Right lobe of liver (tissue), 6 donors: ENCODE measurements around the gene PDPR. TPM values are rescaled to one million over a fixed set of nuclear protein-coding genes. Genes with fewer than 3 reads are reported as not detected.
"Not testable (repeated sequence)": the region's sequence is repeated elsewhere in the genome, so short reads cannot be mapped to it uniquely, and the experiment has no call there.

Experiments used
- ATAC-seq, 4 donors: fragments of 200-7000 bp; cut with Tn5 transposase; one replicate each; pipeline ENCODE4 v1.9.1; 2020; ENCODE audit warnings: mild to moderate bottlenecking in 4 of 4, moderate library complexity in 4 of 4
- DNase-seq, 3 donors: peaks; one replicate each; pipeline ENCODE4 v3.0.0-alpha.2; 2020
- H3K27ac ChIP-seq, 3 donors: fragments of 200-600 bp; one replicate each; pipeline ENCODE4 v1.8.0; 2022
- H3K27me3 ChIP-seq, 2 donors: fragments of 200-600 bp; one replicate each; pipeline ENCODE4 v1.8.0; 2022
- H3K36me3 ChIP-seq, 4 donors: fragments of 200-600 bp; sonication (generic) in 1 of 4; one replicate each; pipeline versions ENCODE4 v1.5.1 to v1.8.0; 2017 to 2022; ENCODE audit warnings: control low read depth in 1 of 4
- H3K4me1 ChIP-seq, 4 donors: fragments of 200-600 bp; sonication (generic) in 1 of 4; one replicate each; pipeline versions ENCODE4 v1.5.1 to v1.8.0; 2017 to 2022; ENCODE audit warnings: control low read depth in 1 of 4
- H3K4me3 ChIP-seq, 3 donors: fragments of 200-600 bp; one replicate each; pipeline ENCODE4 v1.8.0; 2022
- H3K9me3 ChIP-seq, 4 donors: fragments of 200-600 bp; sonication (generic) in 1 of 4; one replicate each; pipeline versions ENCODE4 v1.5.1 to v1.8.0; 2017 to 2022; ENCODE audit warnings: control low read depth in 1 of 4
- WGBS: methylation state at CpG from one replicate; pipeline ENCODE4 v1.1.6; 2018; ENCODE audit warnings: low coverage, low lambda C conversion rate; ENCODE audit not compliant: insufficient coverage; ENCODE audit errors: missing lambda C conversion rate; 5-methylcytosine and 5-hydroxymethylcytosine counted together
- intact Hi-C, 2 donors: fragments of 100-400 bp; cut with DNase I; formaldehyde crosslinking; loops; one replicate each; pipeline versions ENCODE4 v1.11.2 to v1.14.1; 2022
- total RNA-seq, 6 experiments: library from RNA; depleted of rRNA in 2 of 6; stranded (reverse); fragments of >200 nt in 2 of 6; fragmentation: NEBNext Ultra II Directional in 3 of 6; extraction: Animal tissue kit (Norgen Biotek cat#: 25700) in 3 of 6; gene quantifications; one replicate each; pipeline versions ENCODE4 v1.1.0 to v1.2.4, GENCODE V29; 2016 to 2023
- donor health status: DM: no; HTN: yes; CAD: no.
- donor health status: DM: no; HTN: no; CAD: no.
- donor health status: DM: no; HTN: no; CAD: no.
- donor health status: DM: no; HTN: yes; CAD: no.
- donor health status: DM: no; HTN: yes; CAD: no.

Gene PDPR
- total RNA-seq, 6 experiments from 2014 or later: 6.5 to 10.1 (median 8.3) TPM

DNA sequence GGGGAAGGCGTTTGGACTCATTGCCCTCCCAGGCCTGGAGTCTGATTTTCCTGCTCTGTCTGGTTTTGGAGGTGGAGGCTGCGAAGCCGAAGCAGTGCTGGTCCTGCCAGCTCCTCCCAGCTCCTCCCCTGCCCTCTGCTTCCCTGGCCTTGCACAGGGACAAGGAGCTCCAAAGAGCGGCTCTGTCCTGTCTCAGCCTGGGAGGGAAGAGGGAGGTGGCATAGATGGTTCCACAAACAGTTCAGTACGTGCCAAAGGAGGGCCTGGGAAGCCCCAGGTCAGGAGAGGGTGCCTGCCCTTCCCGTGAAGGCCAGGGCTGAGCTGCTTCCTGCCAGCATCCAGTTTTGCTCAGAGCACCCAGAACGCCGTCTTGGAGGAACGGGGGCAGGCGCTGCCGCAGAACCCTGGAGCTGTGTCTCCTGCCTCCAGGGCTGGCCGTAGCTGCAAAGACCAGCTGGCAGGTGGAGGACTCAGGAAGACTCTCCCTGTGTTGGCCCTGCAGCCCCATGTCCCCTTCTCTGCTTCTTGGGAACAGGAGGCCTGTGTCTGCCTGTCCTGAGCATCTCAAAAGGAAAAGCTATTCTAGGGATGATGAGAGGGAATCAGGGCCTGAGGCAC, 82.7 kb downstream of the PDPR start:
- DNase-seq, H3K9me3 ChIP-seq, H3K4me3 ChIP-seq, H3K36me3 ChIP-seq, H3K4me1 ChIP-seq, intact Hi-C loops, H3K27ac ChIP-seq, H3K27me3 ChIP-seq: not testable (repeated sequence)
- WGBS: 60% methylated on average over 2 of the region's 12 CpGs
- ATAC-seq: peak; percentile 23 to 53 (median 48)

DNA sequence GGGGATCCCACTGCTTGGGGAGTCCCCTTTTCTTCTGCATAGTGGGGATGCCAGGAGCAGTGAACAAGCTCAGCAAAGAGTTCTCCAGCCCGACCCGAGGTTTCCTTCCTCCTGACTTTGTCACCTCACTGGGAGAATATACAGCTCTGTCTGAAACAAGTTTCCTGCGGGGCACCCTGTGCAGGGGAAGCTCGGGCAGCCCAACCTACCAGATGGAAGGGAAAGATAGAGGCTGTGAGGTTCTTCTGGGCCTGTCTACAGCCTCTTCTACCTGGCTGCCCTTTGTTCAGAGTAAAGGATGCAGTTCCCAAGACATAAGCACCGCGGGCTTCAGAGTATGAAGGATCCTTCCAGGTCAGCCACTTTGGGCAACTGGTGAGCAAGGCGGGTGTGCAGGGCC, 83.5 kb downstream of the PDPR start:
- H3K4me3 ChIP-seq, DNase-seq, H3K36me3 ChIP-seq, H3K4me1 ChIP-seq, intact Hi-C loops, H3K27ac ChIP-seq, H3K27me3 ChIP-seq, H3K9me3 ChIP-seq: not testable (repeated sequence)
- 73% methylated on average over 3 of the region's 7 CpGs for WGBS
- ATAC-seq: peak in 3 of 4 donors; percentile 20 to 24 (median 22)

DNA sequence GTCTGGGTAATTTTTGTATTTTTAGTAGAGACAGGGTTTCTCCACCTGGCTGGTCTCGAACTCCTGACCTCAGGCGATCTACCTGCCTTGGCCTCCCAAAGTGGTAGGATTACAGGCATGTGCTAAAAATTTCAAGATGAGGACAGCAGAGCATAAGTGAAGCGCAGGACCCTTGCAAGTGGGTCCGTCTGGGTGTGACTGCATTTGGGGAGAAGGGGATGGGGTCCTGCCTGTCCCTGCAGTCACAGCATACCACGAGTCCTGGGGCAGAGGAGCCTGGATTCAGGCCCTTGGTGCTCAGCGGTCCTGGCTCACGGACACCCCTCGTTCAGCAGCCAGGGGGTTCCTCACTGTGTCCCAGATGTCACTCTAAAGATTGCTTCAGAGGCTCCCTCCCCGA, 84.1 kb downstream of the PDPR start:
- H3K27me3 ChIP-seq, H3K36me3 ChIP-seq, DNase-seq, H3K4me3 ChIP-seq, H3K27ac ChIP-seq, H3K9me3 ChIP-seq, intact Hi-C loops, H3K4me1 ChIP-seq: not testable (repeated sequence)
- WGBS: 89% methylated on average over 6 of the region's 9 CpGs
- ATAC-seq: peak in 2 of 4 donors; percentile 12 to 15

DNA sequence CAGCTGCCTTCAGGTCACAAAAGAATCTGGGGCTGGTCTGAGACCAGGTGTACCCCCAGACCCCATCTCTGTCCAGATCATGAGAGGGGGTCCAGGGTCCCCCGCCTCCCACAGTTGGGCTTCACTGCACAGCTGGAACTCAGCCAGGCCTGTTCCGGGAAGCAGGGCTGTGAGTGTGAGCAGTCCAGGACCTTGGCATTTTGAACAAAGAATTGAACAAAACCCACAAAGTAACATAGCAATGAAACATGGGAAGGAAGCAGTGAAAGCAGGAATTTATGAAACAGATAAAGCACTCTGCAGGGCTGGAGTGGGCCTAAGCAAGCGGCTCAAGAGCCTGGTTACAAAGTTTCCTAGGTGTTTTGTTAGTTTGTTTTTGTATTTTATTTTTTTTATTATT, 84.5 kb downstream of the PDPR start:
- intact Hi-C loops, H3K4me3 ChIP-seq, H3K27ac ChIP-seq, H3K4me1 ChIP-seq, H3K36me3 ChIP-seq, H3K9me3 ChIP-seq, H3K27me3 ChIP-seq, DNase-seq: not testable (repeated sequence)
- 53% methylated on average over 3 of the region's 3 CpGs for WGBS
- peak; percentile 22 to 45 (median 34) for ATAC-seq

DNA sequence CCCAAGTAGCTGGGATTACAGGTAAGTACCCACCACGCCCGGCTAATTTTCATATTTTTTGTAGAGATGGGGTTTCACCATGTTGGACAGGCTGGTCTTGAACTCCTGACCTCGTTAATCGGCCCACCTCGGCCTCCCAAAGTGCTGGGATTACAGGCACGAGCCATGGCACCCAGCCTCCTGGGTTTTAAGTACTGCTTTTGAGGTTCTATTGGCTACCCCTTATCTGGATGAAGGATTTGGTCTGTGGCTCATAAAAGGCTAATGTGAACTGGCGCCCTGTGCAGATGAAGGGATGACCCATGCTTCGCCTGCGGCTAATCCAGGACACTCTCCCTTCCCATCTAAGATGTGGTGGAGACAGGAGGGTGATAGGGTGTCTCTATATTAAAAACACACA, 85.0 kb downstream of the PDPR start:
- DNase-seq, intact Hi-C loops, H3K9me3 ChIP-seq, H3K4me1 ChIP-seq, H3K36me3 ChIP-seq, H3K27me3 ChIP-seq, H3K27ac ChIP-seq, ATAC-seq, H3K4me3 ChIP-seq: not testable (repeated sequence)
- 84% methylated on average over 7 of the region's 9 CpGs for WGBS

DNA sequence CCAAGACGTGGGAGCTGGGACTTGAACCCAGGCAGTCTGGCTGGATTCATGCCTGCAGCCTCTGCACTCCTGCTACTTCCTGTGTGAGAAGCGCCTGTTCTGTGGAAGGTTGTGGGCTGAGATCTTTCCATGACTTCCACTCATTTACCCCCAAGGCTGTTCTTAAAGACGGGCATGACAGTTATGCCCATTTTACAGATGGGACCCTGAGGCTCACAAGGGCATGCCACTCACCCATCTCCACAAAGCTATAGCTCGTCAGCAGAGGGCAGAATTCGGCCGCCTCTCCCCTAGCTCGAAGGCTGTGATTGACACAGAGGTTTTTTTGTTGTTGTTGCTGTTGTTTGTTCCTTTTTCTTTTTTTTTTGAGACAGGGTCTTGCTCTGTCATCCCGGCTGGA, 85.9 kb downstream of the PDPR start:
- intact Hi-C loops, H3K27me3 ChIP-seq, DNase-seq, H3K27ac ChIP-seq, H3K9me3 ChIP-seq, H3K4me3 ChIP-seq, H3K36me3 ChIP-seq, ATAC-seq, H3K4me1 ChIP-seq: not testable (repeated sequence)
- WGBS: 84% methylated on average over 3 of the region's 8 CpGs

DNA sequence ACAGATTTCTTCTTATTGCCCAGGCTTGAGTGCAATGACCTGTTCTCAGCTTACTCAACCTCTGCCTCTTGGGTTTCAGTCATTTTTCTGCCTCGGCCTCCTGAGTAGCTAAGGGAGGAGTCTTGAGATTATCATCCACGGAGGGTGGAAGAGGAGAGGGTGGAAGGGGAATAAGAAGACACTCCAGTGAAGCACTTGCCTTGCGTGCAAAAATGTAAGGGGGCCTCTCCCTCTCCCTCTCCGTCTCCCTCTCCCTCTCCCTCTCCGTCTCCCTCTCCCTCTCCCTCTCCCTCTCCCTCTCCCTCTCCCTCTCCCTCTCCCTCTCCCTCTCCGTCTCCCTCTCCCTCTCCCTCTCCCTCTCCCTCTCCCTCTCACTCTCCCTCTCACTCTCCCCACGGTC, 89.4 kb downstream of the PDPR start:
- H3K9me3 ChIP-seq, H3K4me3 ChIP-seq, ATAC-seq, H3K27me3 ChIP-seq, intact Hi-C loops, H3K27ac ChIP-seq, DNase-seq, H3K36me3 ChIP-seq, H3K4me1 ChIP-seq: not testable (repeated sequence)
- 55% methylated on average over 5 of the region's 7 CpGs for WGBS

DNA sequence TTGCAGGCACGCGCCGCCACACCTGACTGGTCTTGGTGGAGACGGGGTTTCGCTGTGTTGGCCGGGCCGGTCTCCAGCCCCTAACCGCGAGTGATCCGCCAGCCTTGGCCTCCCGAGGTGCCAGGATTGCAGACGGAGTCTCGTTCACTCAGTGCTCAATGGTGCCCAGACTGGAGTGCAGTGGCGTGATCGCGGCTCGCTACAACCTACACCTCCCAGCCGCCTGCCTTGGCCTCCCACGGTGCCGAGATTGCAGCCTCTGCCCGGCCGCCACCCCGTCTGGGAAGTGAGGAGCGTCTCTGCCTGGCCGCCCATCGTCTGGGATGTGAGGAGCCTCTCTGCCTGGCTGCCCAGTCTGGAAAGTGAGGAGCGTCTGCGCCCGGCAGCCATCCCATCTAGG, 89.9 kb downstream of the PDPR start:
- H3K27me3 ChIP-seq, DNase-seq, ATAC-seq: not testable (repeated sequence)

DNA sequence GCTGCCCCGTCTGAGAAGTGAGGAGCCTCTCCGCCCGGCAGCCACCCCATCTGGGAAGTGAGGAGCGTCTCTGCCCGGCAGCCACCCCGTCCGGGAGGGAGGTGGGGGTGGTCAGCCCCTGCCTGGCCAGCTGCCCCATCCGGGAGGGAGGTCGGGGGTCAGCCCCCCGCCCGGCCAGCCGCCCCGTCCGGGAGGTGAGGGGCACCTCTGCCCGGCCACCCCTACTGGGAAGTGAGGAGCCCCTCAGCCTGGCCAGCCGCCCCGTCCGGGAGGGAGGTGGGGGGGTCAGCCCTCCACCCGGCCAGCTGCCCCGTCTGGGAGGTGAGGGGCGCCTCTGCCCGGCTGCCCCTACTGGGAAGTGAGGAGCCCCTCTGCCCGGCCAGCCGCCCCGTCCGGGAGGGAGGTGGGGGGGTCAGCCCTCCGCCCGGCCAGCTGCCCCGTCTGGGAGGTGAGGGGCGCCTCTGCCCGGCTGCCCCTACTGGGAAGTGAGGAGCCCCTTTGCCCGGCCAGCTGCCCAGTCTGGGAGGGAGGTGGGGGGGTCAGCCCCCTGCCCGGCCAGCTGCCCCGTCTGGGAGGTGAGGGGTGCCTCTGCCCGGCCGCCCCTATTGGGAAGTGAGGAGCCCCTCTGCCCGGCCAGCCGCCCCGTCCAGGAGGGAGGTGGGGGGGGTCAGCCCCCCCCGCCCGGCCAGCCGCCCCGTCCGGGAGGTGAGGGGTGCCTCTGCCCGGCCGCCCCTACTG, 90.7 kb downstream of the PDPR start:
- H3K27ac ChIP-seq, H3K4me3 ChIP-seq, intact Hi-C loops, DNase-seq, H3K9me3 ChIP-seq, H3K27me3 ChIP-seq, ATAC-seq, H3K36me3 ChIP-seq, H3K4me1 ChIP-seq: not testable (repeated sequence)
- 86% methylated on average over 4 of the region's 46 CpGs for WGBS

More for the DNA sequence above, 89.9 kb downstream of the PDPR start:
- H3K27ac ChIP-seq, H3K4me3 ChIP-seq, H3K9me3 ChIP-seq, H3K36me3 ChIP-seq, H3K4me1 ChIP-seq, intact Hi-C loops: not testable (repeated sequence)
- 96% methylated on average over 8 of the region's 29 CpGs for WGBS

DNA sequence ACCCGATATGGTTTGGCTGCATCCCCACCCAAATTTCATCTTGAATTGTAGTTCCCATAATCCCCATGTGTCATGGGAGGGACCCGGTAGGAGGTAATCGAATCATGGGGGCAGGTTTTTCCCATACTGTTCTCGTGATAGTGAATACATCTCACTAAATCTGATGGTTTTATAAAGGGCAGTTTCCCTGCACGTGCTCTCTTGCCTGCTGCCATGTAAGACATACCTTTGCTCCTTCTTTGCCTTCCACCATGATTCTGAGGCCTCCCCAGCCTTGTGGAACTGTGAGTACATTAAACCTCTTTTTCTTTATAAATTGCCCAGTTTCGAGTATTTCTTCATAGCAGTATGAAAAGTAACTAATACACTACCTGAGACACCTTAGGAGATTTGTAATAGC, 92.2 kb downstream of the PDPR start:
- H3K27me3 ChIP-seq, DNase-seq, ATAC-seq, H3K4me3 ChIP-seq, H3K4me1 ChIP-seq, H3K27ac ChIP-seq, H3K9me3 ChIP-seq, H3K36me3 ChIP-seq, intact Hi-C loops: not testable (repeated sequence)
- 94% methylated on average over 5 of the region's 6 CpGs for WGBS
